ENCODE measurements around the gene IL17RC. TPM values are rescaled to one million over a fixed set of nuclear protein-coding genes. Genes with fewer than 3 reads are reported as not detected.

IL17RC gene
- total RNA-seq, 2 experiments from 2014 or later: 0.40 to 0.46 TPM

DNA sequence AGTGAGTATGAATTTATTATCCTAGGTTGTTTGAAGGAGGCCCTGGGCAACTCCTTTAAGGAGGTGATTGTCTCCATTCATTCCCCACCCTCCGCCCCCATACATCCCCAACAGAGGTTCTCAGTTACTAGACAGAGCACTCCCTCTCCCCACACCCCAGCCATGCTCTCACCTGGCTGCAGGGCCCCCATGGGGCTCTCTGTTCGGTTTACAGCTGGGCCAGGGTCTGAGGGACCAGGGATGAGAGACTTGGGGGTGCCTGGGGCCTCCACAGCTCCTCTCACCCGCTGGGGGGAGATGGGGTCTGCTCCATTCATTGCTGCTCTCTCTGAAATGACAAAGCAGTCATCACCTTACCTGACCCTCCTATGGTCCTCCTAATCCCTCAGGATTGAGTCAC is 31.7 kb downstream of the IL17RC start:
- H3K27me3 Mint-ChIP-seq: no peaks in the 10 kb centered on the region
- no peaks in the 10 kb centered on the region for H3K9me3 Mint-ChIP-seq
- H3K4me3 Mint-ChIP-seq: no peak overlapping the region
- H3K36me3 Mint-ChIP-seq: peaks cover 4% of the 10 kb centered on the region
- H3K27ac Mint-ChIP-seq: no peak overlapping the region
- peaks cover 17% of the 10 kb centered on the region for H3K4me1 Mint-ChIP-seq (ENCODE audit: low read depth)
- intact Hi-C loops (cut with micrococcal nuclease): no loop called here
- POLR2A ChIA-PET: no interaction called here
- no peak for DNase-seq
- CTCF ChIA-PET: interaction anchor here (0.6 to 3.5 kb wide), 3 partner anchors 16 to 374 kb away, joined by 3 to 73 read pairs (median 5); partner anchors contain the start of gene CRELD1

DNA sequence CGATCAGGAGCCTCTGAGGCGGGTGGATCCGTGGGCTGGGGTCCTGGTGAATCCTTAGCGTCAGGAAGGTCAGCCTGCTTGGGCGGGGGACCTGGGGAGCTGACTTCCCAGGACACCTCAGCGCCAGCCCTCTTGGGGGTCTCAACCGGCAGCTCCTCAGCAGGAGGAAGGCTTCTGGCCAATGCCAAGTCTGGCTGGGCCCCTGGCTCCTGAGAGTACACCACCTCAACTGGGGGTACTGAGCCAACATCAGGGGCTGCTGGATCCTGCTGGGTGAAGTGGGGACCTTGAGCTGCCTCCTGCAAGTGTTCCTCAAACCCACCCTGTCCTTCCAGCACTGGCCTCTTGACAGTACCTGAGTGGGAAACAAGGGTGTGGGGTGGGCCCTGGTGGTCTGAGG is 32.2 kb downstream of the IL17RC start:
- no peaks in the 10 kb centered on the region for H3K27me3 Mint-ChIP-seq
- no peak for DNase-seq
- intact Hi-C loops (cut with micrococcal nuclease): no loop called here
- ChIA-PET POLR2A (no interaction called here), CTCF (interaction anchor here (0.7 to 3.5 kb wide), 3 partner anchors 16 to 373 kb away, joined by 3 to 73 read pairs (median 5); partner anchors contain the start of gene CRELD1)
- no peak overlapping the region for H3K4me3 Mint-ChIP-seq
- no peaks in the 10 kb centered on the region for H3K9me3 Mint-ChIP-seq
- H3K36me3 Mint-ChIP-seq: peaks cover 4% of the 10 kb centered on the region
- H3K27ac Mint-ChIP-seq: no peak overlapping the region
- peaks cover 17% of the 10 kb centered on the region for H3K4me1 Mint-ChIP-seq (ENCODE audit: low read depth)

DNA sequence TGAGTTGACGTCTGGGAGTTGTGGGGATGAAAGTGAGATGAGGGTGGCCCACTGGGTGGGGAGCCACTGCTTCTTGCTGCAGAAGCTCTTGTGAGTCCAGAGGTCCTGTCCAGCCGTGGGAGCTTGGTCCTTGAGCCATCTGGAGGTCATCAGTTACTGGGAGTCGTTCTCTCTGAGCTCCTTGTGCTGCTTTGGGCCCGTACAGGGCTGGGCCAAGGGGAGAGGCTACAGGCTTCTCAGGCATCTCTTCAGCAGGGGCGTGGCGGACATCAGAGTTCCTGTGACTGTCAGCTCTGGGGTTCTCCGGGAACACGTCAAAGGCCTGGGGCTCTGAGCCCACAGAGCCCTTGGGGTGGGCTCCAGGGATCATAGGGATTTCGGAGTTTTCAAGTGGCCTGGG is 32.7 kb downstream of the IL17RC start:
- DNase-seq: no peak
- POLR2A ChIA-PET: no interaction called here
- intact Hi-C loops (cut with micrococcal nuclease): no loop called here
- CTCF ChIA-PET: interaction anchor here (0.7 to 1.0 kb wide), 2 partner anchors 14 to 17 kb away, joined by 3 read pairs; no protein-coding TSS in a partner anchor
- H3K4me3 Mint-ChIP-seq: no peak overlapping the region
- H3K36me3 Mint-ChIP-seq: peaks cover 4% of the 10 kb centered on the region
- peaks cover 17% of the 10 kb centered on the region for H3K4me1 Mint-ChIP-seq (ENCODE audit: low read depth)
- H3K27ac Mint-ChIP-seq: no peak overlapping the region
- no peaks in the 10 kb centered on the region for H3K9me3 Mint-ChIP-seq
- H3K27me3 Mint-ChIP-seq: no peaks in the 10 kb centered on the region

DNA sequence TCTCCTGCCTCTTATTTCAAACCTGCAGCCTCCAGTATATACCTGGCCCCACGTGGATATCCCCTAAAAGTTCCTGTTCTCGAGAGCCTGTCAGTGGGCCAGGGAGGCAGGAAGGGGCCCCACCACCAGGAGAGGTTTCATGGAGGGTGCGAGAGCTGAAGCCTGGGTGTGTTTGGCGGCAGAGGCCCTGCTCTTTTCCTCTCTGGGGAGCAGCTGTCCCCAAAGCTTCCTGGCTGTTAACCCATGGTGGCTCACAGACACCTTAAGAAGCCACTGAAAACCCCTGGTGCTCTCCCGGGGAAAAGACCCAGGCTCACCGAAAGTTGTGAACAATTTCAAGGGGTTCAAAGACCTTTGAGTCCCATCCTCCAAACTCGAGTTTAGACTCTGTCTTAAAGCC is 34.2 kb downstream of the IL17RC start:
- peak; percentile 58 for DNase-seq
- no peaks in the 10 kb centered on the region for H3K27me3 Mint-ChIP-seq
- H3K4me3 Mint-ChIP-seq: peak overlapping the region; percentile 86
- intact Hi-C loops (cut with micrococcal nuclease): loop anchor here (1.0 kb wide), 1 partner anchor 18 kb away; the partner anchor contains the start of gene CRELD1
- CTCF ChIA-PET: interaction anchor here (1.4 to 3.7 kb wide), 2 partner anchors 19 to 102 kb away, joined by 4 to 25 read pairs; partner anchors contain the start of gene CRELD1
- POLR2A ChIA-PET: interaction anchor here (1.1 to 2.3 kb wide), 3 partner anchors 10 to 60 kb away, joined by 3 to 9 read pairs (median 4); partner anchors contain the start of gene JAGN1
- H3K9me3 Mint-ChIP-seq: no peaks in the 10 kb centered on the region
- H3K27ac Mint-ChIP-seq: peak overlapping the region; percentile 73
- H3K4me1 Mint-ChIP-seq (ENCODE audit: low read depth): peaks cover 14% of the 10 kb centered on the region
- no peaks in the 10 kb centered on the region for H3K36me3 Mint-ChIP-seq

DNA sequence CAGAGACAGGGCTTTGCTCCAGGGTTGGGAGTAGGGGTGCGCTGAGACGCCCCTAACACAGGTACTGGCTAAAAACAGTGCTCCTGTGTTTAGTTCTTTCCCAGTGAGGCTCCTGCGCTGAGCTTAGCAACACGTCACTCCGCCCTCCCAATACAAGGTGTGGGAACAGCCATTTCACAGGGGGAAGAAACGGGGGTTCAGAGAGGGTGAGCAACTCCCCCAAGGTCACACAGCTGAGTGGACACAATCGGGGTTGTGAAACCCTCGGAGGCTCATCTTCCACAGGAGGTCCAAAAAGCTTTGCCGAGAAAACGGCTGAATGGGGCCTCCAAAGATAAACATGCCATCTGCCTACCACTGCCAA is 34.7 kb downstream of the IL17RC start:
- Mint-ChIP-seq H3K27me3 (no peaks in the 10 kb centered on the region), H3K4me3 (peak overlapping the region; percentile 86), H3K36me3 (no peaks in the 10 kb centered on the region), H3K9me3 (no peaks in the 10 kb centered on the region), H3K27ac (peak overlapping the region; percentile 73), H3K4me1 (ENCODE audit: low read depth) (peaks cover 14% of the 10 kb centered on the region)
- POLR2A ChIA-PET: interaction anchor here (1.1 to 2.3 kb wide), 5 partner anchors 9 to 36 kb away, joined by 3 to 9 read pairs (median 4); no protein-coding TSS in a partner anchor
- DNase-seq: peak; percentile 30
- CTCF ChIA-PET: interaction anchor here (1.3 to 3.7 kb wide), 3 partner anchors 19 to 143 kb away, joined by 3 to 25 read pairs (median 4); partner anchors contain the start of gene CRELD1
- intact Hi-C loops (cut with micrococcal nuclease): loop anchor here (1.0 kb wide), 1 partner anchor 18 kb away; the partner anchor contains the start of gene CRELD1

DNA sequence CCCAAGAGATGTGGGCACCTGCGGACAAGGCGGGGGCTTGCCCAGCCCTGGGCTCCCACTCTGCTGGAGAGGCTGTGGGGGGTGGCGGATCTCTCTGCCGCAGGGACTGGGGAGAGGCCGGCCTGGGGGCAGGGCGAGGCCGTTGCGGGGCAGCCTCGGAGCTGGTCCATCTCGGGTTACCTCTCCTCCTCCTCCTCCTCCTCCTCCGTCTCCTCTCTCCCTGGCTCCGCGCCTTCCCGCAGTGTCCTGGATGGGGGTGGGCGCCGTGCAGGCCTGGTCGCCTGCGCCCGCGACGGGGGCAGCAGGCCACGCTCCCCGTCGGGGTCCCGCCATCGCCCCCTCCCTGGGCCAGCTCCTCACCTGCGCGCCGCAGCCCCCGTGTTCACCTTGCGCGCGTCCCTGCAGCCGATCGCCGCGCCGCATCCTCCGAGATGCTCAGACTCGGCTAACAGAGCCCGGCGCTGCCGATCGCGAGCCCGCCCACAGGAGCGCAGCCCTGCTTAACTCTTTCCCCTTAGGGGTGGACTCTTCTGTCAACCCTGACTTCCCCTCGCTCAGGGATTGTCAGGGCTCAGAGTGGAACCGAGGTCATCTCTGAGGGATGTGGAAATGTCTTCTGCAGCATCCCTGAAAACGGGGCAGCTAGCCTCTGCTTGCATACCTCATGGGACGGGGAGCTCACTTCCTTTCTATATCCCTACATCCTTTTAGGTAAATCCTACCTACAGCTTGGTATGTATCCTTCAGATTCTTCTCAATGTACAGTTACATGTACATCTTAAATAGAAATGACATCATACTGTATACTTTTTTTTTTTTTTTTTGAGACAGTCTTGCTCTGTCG is 35.3 kb downstream of the IL17RC start, which contains the start of gene PRRT3:
Gene PRRT3, minus strand, starts transcription at position 447 of the 844 bp plus-strand sequence. CDS start 2,293 bp downstream, outside the sequence.
- POLR2A ChIA-PET: interaction anchor here (1.1 to 2.3 kb wide), 5 partner anchors 9 to 36 kb away, joined by 3 to 9 read pairs (median 4); no protein-coding TSS in a partner anchor
- CTCF ChIA-PET: interaction anchor here (0.7 to 3.7 kb wide), 6 partner anchors 12 to 225 kb away, joined by 3 to 25 read pairs (median 4); partner anchors contain the start of gene CRELD1
- intact Hi-C loops (cut with micrococcal nuclease): loop anchor here (1.0 kb wide), 1 partner anchor 19 kb away; the partner anchor contains the start of gene CRELD1
- no peaks in the 10 kb centered on the region for H3K36me3 Mint-ChIP-seq
- no peaks in the 10 kb centered on the region for H3K27me3 Mint-ChIP-seq
- peak; percentile 79 for DNase-seq
- peak within 1 kb of the TSS; percentile 86 for H3K4me3 Mint-ChIP-seq
- H3K4me1 Mint-ChIP-seq (ENCODE audit: low read depth): peaks cover 14% of the 10 kb centered on the region
- H3K9me3 Mint-ChIP-seq: no peaks in the 10 kb centered on the region
- H3K27ac Mint-ChIP-seq: peak within 1 kb of the TSS; percentile 73

DNA sequence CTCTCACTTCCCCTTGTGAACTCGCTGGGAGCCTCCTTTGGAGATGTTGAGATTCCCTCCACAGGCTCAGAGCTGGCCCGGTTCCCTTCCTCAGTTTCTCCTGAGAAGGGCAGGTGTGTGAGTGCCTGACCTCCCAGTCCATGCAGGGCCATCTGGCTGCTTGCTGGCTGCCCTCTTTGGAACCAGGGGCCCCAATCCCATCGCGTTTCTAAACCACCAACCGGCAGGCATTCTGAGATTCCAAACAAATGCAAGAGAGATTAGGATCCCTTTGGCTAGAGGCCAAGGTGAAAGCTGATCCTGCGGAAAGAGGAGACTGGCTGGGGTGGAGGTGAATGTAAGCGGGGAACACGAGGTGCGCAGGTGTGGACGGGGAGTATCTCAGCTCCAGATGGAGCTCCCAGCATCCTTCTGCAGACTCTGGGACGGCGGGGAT is 38.2 kb downstream of the IL17RC start:
- Mint-ChIP-seq H3K36me3 (no peaks in the 10 kb centered on the region), H3K27ac (no peak overlapping the region), H3K4me1 (ENCODE audit: low read depth) (peaks cover 14% of the 10 kb centered on the region), H3K4me3 (no peak overlapping the region), H3K27me3 (no peaks in the 10 kb centered on the region), H3K9me3 (no peaks in the 10 kb centered on the region)
- CTCF ChIA-PET: interaction anchor here (1.4 to 3.0 kb wide), 2 partner anchors 8 to 309 kb away, joined by 4 to 9 read pairs; no protein-coding TSS in a partner anchor
- no peak for DNase-seq
- intact Hi-C loops (cut with micrococcal nuclease): no loop called here
- POLR2A ChIA-PET: interaction anchor here (1.1 kb wide), 1 partner anchor 9 kb away, joined by 3 read pairs; no protein-coding TSS in a partner anchor

DNA sequence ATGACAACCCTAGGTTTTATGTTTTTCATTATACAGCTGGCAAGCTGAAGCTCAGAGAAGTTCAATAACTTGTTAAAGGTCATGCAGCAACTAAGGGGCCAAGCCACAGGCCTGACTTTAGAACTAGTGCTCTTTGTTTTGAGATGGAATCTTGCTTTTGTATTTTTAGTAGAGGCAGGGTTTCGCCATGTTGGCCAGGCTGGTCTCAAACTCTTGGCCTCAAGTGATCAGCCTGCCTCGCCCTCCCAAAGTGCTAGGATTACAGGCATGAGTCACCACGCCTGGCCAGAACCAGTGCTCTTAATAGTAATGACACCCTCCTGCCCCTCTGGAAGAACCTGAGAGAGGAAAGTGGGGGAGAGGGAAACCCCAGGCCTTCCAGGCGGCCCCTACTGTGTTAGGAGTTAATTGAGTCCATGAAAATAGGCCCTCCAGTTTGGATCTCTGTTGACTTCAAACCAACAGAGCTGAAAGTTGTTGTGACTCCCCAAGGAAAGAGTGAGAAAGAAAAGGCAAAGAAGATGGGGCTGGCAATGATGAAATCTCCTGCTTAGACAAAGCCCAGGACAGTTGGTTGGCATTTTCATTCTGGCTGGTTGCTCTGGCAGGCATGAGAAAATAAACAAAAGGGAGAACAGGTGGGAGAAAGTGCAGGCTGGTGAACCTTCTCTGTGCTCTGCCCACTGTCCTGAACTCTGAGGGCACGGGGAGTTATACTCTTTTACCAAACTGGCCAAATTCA is 38.9 kb downstream of the IL17RC start:
- ChIA-PET CTCF (interaction anchor here (3.0 kb wide), 1 partner anchor 9 kb away, joined by 9 read pairs; no protein-coding TSS in a partner anchor), POLR2A (no interaction called here)
- Mint-ChIP-seq H3K27ac (no peak overlapping the region), H3K4me3 (no peak overlapping the region), H3K9me3 (no peaks in the 10 kb centered on the region), H3K36me3 (no peaks in the 10 kb centered on the region), H3K27me3 (no peaks in the 10 kb centered on the region), H3K4me1 (ENCODE audit: low read depth) (peaks cover 9% of the 10 kb centered on the region)
- no peak for DNase-seq
- intact Hi-C loops (cut with micrococcal nuclease): no loop called here

DNA sequence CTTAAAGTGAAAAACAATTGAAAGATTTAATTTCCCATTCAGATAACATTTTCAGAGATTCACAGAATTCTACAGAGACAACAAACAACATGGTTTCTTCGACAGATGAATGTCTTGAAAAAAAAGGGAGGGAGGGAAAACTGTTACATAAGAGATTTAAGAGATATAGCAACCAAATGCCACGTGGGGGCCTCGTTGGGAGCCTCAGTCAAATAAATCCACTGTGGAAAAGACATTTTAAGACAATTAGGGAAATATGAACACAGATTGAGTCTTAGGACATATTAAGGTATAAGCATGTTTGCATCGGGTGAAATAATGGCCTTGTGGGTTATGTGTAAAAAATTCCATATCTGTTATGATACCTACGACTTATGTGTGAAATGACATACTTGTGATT is 40.3 kb downstream of the IL17RC start:
- POLR2A ChIA-PET: no interaction called here
- Mint-ChIP-seq H3K9me3 (no peaks in the 10 kb centered on the region), H3K4me1 (ENCODE audit: low read depth) (no peaks in the 10 kb centered on the region), H3K4me3 (no peak overlapping the region), H3K27me3 (no peaks in the 10 kb centered on the region), H3K36me3 (no peaks in the 10 kb centered on the region), H3K27ac (no peak overlapping the region)
- CTCF ChIA-PET: interaction anchor here (3.0 kb wide), 1 partner anchor 11 kb away, joined by 9 read pairs; no protein-coding TSS in a partner anchor
- DNase-seq: no peak
- intact Hi-C loops (cut with micrococcal nuclease): no loop called here

DNA sequence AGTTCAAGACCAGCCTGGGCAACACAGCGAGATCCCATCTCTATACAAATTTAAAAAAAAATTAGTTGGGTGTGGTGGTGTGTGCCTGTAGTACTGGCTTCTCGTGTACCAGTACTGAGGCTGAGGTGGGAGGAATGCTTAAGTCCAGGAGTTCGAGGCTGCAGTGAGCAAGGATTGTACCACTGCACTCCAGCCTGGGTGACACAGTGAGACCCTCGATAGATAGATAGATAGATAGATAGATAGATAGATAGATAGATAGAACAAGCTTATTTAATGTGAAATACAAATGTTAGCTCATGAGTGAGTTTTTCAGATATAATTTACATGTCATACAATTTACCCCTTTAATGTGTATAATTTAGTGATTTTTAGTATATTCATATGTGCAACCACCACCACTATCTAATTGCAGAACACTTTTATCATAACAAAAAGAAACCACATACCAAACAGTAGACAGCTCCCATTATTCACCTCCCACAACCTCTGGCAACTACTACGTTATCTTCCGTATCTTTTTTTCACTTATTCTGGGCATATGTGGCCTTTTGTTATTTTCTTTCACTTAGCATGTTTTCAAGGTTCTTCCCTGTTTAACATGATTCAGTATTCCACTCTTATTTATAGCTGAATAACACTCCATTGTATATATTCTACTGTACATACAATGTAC is 48.4 kb downstream of the IL17RC start:
- Mint-ChIP-seq H3K4me1 (ENCODE audit: low read depth) (no peaks in the 10 kb centered on the region), H3K27ac (no peak overlapping the region), H3K27me3 (no peaks in the 10 kb centered on the region), H3K36me3 (peaks cover 28% of the 10 kb centered on the region), H3K4me3 (no peak overlapping the region), H3K9me3 (no peaks in the 10 kb centered on the region)
- POLR2A ChIA-PET: interaction anchor here (0.6 to 0.7 kb wide), 2 partner anchors 125 to 588 kb away, joined by 3 read pairs; no protein-coding TSS in a partner anchor
- DNase-seq: no peak
- intact Hi-C loops (cut with micrococcal nuclease): no loop called here
- CTCF ChIA-PET: interaction anchor here (1.5 to 2.1 kb wide), 2 partner anchors 17 to 19 kb away, joined by 7 read pairs; no protein-coding TSS in a partner anchor

DNA sequence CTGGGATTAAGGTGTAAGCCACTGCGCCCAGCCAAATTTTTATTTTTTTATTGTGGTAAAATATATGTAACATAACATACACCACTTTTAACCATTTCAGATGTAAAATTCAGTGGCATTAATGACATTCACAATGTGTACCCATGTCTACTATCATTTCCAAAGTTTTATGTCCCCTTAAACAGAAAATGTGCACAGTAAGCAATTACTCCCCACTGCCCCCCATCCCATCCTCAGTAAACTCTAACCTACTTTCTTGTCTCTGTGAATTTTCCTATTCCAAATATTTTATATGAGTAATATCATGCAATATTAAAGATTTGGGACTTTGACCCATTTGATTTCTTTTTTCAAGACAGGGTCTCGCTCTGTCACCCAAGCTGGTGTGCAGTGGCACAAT is 49.9 kb downstream of the IL17RC start:
- H3K27ac Mint-ChIP-seq: no peak overlapping the region
- no peaks in the 10 kb centered on the region for H3K9me3 Mint-ChIP-seq

More for the DNA sequence above, 49.9 kb downstream of the IL17RC start:
- ChIA-PET CTCF (interaction anchor here (0.8 to 1.5 kb wide), 2 partner anchors 21 to 1773 kb away, joined by 3 to 4 read pairs; no protein-coding TSS in a partner anchor), POLR2A (interaction anchor here (0.6 kb wide), 1 partner anchor 86 kb away, joined by 6 read pairs; no protein-coding TSS in a partner anchor)
- DNase-seq: no peak
- Mint-ChIP-seq H3K27me3 (no peaks in the 10 kb centered on the region), H3K36me3 (peaks cover 39% of the 10 kb centered on the region), H3K4me3 (no peak overlapping the region), H3K4me1 (ENCODE audit: low read depth) (no peaks in the 10 kb centered on the region)
- intact Hi-C loops (cut with micrococcal nuclease): no loop called here

Data from activated CD4-positive, alpha-beta memory T cell treated with anti-CD3 and anti-CD28 coated beads for 36 hours (primary cell).